GM12872 (cell line): ENCODE data around the gene ANTXR1.

Experiments used
- CTCF ChIP-seq: IDR thresholded peaks from 3 replicates; pipeline ENCODE4 v1.5.1; 2011; ENCODE audit warnings: low read depth, mild to moderate bottlenecking, low read length, moderate library complexity; ENCODE audit not compliant: insufficient read depth

The ANTXR1 gene

GRCh38 chr2:69209482-69209881 lies 196.5 kb downstream of the ANTXR1 start:
- TF ChIP-seq CTCF: no peak

- no peak for TF ChIP-seq CTCF
These were observed 197.4 kb downstream of the ANTXR1 start for GRCh38 chr2:69210385-69210784.

- TF ChIP-seq CTCF: no peak
These were observed 198.1 kb downstream of the ANTXR1 start for GRCh38 chr2:69211048-69211447.

GRCh38 chr2:69211686-69212085 lies 198.7 kb downstream of the ANTXR1 start:
- TF ChIP-seq CTCF: no peak

- TF ChIP-seq CTCF: no peak
These were observed 199.5 kb downstream of the ANTXR1 start for GRCh38 chr2:69212238-69213028.

GRCh38 chr2:69213201-69213600 lies 200.2 kb downstream of the ANTXR1 start:
- no peak for TF ChIP-seq CTCF

- TF ChIP-seq CTCF: no peak
These were observed 200.8 kb downstream of the ANTXR1 start for GRCh38 chr2:69213782-69214181.
